Lung (tissue), 12 donors: ENCODE results near the gene PLEKHH3. TPM values are rescaled to one million over a fixed set of nuclear protein-coding genes. Genes with fewer than 3 reads are reported as not detected.

Experiments
- ATAC-seq: fragments of 200-7000 bp; cut with Tn5 transposase; one replicate; pipeline ENCODE4 v1.9.1; 2020; ENCODE audit warnings: moderate number of reproducible peaks; ENCODE audit not compliant: insufficient read depth, low FRiP score
- DNase-seq, 3 donors: peaks; one replicate each; pipeline ENCODE4 v3.0.0-alpha.2; 2013 to 2017
- H3K27ac ChIP-seq, 2 donors: one replicate each; pipeline ENCODE4 v1.5.1; 2013; ENCODE audit warnings: mild to moderate bottlenecking in 2 of 2, moderate library complexity in 2 of 2, control low read depth in 1 of 2, inconsistent platforms in 1 of 2, low read depth in 1 of 2, low read length in 1 of 2
- H3K27me3 ChIP-seq, 3 donors: one replicate each; pipeline ENCODE4 v1.5.1; 2013; ENCODE audit warnings: low read length in 2 of 3; ENCODE audit not compliant: control insufficient read depth in 3 of 3, insufficient read depth in 3 of 3
- H3K36me3 ChIP-seq, 4 donors: one replicate each; pipeline ENCODE4 v1.5.1; 2013; ENCODE audit warnings: low read length in 4 of 4, mild to moderate bottlenecking in 1 of 4, moderate library complexity in 1 of 4; ENCODE audit not compliant: control insufficient read depth in 4 of 4, insufficient read depth in 4 of 4
- H3K4me1 ChIP-seq, 5 donors: one replicate each; pipeline ENCODE4 v1.5.1; 2013; ENCODE audit warnings: low read length in 5 of 5, mild to moderate bottlenecking in 2 of 5, moderate library complexity in 1 of 5; ENCODE audit not compliant: control insufficient read depth in 5 of 5, insufficient read depth in 5 of 5
- H3K4me3 ChIP-seq: one replicate; pipeline ENCODE4 v1.5.1; 2013; ENCODE audit warnings: mild to moderate bottlenecking, control low read depth, moderate library complexity
- H3K9ac ChIP-seq, 2 donors: one replicate each; pipeline ENCODE4 v1.5.1; 2013; ENCODE audit warnings: low read length in 2 of 2, control low read depth in 1 of 2; ENCODE audit not compliant: insufficient read depth in 1 of 2
- H3K9me3 ChIP-seq, 4 donors: one replicate each; pipeline ENCODE4 v1.5.1; 2013; ENCODE audit warnings: low read length in 3 of 4, mild to moderate bottlenecking in 1 of 4, moderate library complexity in 1 of 4; ENCODE audit not compliant: control insufficient read depth in 4 of 4, insufficient read depth in 3 of 4
- WGBS, 2 donors: extraction: QIAGEN DNeasy Blood & Tissue Kit; methylation state at CpG; one replicate each; pipeline ENCODE4 v1.1.7; 2013; 5-methylcytosine and 5-hydroxymethylcytosine counted together
- polyA plus RNA-seq, 2 donors: library from polyadenylated mRNA; stranded (reverse); fragments of 200-250 nt; gene quantifications; one replicate each; pipeline ENCODE4 v1.2.1, GENCODE V29; 2013
- total RNA-seq, 2 donors: library from RNA; depleted of rRNA in 1 of 2; stranded (reverse); fragments of >200 nt in 1 of 2; gene quantifications; one replicate each; pipeline ENCODE4 v1.2.1, GENCODE V29; 2014 to 2021
- TF ChIP-seq, protein P1 (sequence below): IDR thresholded peaks from 2 replicates; pipeline ENCODE4 v1.5.1; 2012; ENCODE audit warnings: mild to moderate bottlenecking; ENCODE audit errors: control extremely low read depth, extremely low read depth
- donor health status: control.
- donor health status: control.
- donor health status: Bipolar disorder and iron deficiency.
- donor health status: healthy.
- donor health status: DM: yes; HTN: yes; CAD: no.

PLEKHH3 gene
- total and polyA plus RNA-seq, 4 donors: 21.2 to 30.2 (median 22.9) TPM

DNA sequence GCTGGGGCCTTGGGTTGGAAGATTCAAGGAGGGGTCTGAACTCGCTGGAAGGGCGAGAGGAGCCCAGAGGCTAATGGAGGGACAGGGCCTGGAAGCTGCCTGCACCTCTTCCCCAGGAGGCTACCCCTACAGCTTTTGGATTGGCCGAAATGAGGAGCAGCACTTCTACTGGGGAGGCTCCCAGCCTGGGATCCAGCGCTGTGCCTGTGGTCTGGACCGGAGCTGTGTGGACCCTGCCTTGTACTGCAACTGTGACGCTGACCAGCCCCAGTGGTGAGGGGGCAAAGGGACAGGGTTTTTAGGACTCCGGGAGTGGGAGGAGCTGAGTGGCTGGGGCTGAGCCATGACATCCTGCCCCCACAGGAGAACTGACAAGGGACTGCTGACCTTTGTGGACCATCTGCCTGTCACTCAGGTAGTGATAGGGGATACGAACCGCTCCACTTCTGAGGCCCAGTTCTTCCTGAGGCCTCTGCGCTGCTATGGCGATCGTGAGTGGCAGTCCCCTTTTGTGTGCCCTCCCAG lies 14.3 kb upstream of the PLEKHH3 start:
- H3K9ac ChIP-seq: no peak overlapping the region
- WGBS, 2 donors: 95 to 96% methylated on average over 12 of the region's 12 CpGs
- H3K9me3 ChIP-seq: no peaks in the 10 kb centered on the region
- H3K36me3 ChIP-seq: peaks cover 0 to 16% (median 6%) of the 10 kb centered on the region in 4 donors
- TF ChIP-seq, protein P1, sequence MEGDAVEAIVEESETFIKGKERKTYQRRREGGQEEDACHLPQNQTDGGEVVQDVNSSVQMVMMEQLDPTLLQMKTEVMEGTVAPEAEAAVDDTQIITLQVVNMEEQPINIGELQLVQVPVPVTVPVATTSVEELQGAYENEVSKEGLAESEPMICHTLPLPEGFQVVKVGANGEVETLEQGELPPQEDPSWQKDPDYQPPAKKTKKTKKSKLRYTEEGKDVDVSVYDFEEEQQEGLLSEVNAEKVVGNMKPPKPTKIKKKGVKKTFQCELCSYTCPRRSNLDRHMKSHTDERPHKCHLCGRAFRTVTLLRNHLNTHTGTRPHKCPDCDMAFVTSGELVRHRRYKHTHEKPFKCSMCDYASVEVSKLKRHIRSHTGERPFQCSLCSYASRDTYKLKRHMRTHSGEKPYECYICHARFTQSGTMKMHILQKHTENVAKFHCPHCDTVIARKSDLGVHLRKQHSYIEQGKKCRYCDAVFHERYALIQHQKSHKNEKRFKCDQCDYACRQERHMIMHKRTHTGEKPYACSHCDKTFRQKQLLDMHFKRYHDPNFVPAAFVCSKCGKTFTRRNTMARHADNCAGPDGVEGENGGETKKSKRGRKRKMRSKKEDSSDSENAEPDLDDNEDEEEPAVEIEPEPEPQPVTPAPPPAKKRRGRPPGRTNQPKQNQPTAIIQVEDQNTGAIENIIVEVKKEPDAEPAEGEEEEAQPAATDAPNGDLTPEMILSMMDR: no peak
- no peak overlapping the region for H3K27ac ChIP-seq
- H3K4me3 ChIP-seq: no peak overlapping the region
- DNase-seq: no peak
- H3K27me3 ChIP-seq: peaks cover 0 to 15% (median 11%) of the 10 kb centered on the region in 3 donors
- no peak for ATAC-seq
- no peaks in the 10 kb centered on the region for H3K4me1 ChIP-seq

DNA sequence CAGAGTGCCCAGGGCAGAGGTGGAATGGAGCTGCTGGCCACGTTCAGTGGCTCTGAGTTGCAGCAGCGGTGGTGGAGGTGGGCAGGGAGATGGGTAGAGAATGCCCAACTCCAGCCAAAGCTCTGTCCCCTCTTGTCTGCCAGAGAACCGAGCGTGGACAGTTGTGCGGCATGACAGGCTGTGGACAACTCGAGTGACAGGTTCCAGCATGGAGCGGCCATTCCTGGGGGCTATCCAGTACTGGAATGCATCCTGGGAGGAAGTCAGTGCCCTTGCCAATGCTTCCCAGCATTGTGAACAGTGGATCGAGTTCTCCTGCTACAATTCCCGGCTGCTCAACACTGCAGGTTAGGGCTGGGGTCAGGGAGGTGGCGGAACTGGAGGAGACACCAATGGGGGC lies 13.8 kb upstream of the PLEKHH3 start:
- ATAC-seq (no peak), DNase-seq (no peak)
- TF ChIP-seq, protein P1: no peak
- H3K9me3 ChIP-seq: no peaks in the 10 kb centered on the region
- H3K4me3 ChIP-seq: no peak overlapping the region
- H3K36me3 ChIP-seq: peaks cover 0 to 12% (median 6%) of the 10 kb centered on the region in 4 donors
- WGBS, 2 donors: 83 to 84% methylated on average over 10 of the region's 10 CpGs
- no peak overlapping the region for H3K9ac ChIP-seq
- H3K4me1 ChIP-seq: no peaks in the 10 kb centered on the region
- H3K27ac ChIP-seq: no peak overlapping the region
- peaks cover 0 to 20% (median 16%) of the 10 kb centered on the region in 3 donors for H3K27me3 ChIP-seq

DNA sequence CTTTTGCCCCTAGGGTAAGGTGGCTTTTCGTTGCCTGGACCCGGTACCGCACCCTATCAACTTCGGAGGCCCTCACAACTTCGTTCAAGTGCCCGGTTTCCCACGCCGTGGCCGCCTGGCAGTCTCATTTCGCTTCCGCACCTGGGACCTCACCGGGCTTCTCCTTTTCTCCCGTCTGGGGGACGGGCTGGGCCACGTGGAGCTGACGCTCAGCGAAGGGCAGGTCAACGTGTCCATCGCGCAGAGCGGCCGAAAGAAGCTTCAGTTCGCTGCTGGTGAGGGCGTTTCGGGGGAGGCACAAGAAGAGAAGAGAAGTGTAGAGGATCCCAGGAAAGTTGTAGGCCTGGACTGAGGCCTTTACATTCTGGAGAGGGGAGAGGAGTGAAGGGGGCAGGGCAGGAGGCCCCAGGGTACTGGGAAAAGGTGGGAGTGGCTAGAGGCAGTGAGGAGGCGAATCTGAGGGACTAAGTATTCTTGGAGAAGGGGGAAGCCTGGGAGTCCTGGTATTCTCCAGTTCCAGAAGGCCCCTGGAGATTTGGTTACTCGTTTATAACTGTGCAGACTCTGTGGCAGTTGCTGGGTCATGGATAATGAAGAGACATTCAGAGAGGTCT lies 11.0 kb upstream of the PLEKHH3 start:
- Histone ChIP-seq H3K27ac (no peak overlapping the region), H3K9me3 (no peaks in the 10 kb centered on the region), H3K9ac (no peak overlapping the region), H3K4me3 (no peak overlapping the region), H3K4me1 (peaks cover 0 to 19% (median 8%) of the 10 kb centered on the region in 5 donors), H3K27me3 (peaks cover 0 to 47% (median 30%) of the 10 kb centered on the region in 3 donors), H3K36me3 (peaks cover 0 to 10% (median 2%) of the 10 kb centered on the region in 4 donors)
- peak in 1 of 3 donors; percentile 25 for DNase-seq
- no peak for ATAC-seq
- TF ChIP-seq, protein P1: no peak
- 86 to 91% methylated on average over 27 of the region's 27 CpGs for WGBS, 2 donors
